Kidney (tissue), 14 donors: Measurements from ENCODE around the gene SLC2A9. TPM values are rescaled to one million over a fixed set of nuclear protein-coding genes. Genes with fewer than 3 reads are reported as not detected.

Experiments used
- DNase-seq, 5 donors: peaks; one replicate each; pipeline ENCODE4 v3.0.0-alpha.2; 2013 to 2020
- FAIRE-seq: peaks from 2 replicates; lab custom pipeline; 2012; peaks lifted over from hg19 to GRCh38; lab: Jason Lieb, UNC
- H3K27ac ChIP-seq, 2 donors: one replicate each; pipeline ENCODE4 v1.7.0; 2013; ENCODE audit warnings: low read depth in 2 of 2, low read length in 2 of 2, inconsistent platforms in 1 of 2
- H3K27me3 ChIP-seq: one replicate; pipeline ENCODE4 v1.7.1; 2013; ENCODE audit warnings: low read length, inconsistent platforms; ENCODE audit not compliant: control insufficient read depth, insufficient read depth
- H3K36me3 ChIP-seq, 3 donors: one replicate each; pipeline versions ENCODE4 v1.7.0 to v1.7.1; 2013; ENCODE audit warnings: low read length in 3 of 3, control low read depth in 1 of 3, inconsistent platforms in 1 of 3; ENCODE audit not compliant: insufficient read depth in 3 of 3, control insufficient read depth in 2 of 3
- H3K4me1 ChIP-seq, 3 donors: one replicate each; pipeline versions ENCODE4 v1.7.0 to v1.7.1; 2013; ENCODE audit warnings: low read length in 3 of 3, inconsistent platforms in 1 of 3, low read depth in 1 of 3; ENCODE audit not compliant: control insufficient read depth in 2 of 3, insufficient read depth in 2 of 3
- H3K4me3 ChIP-seq, 3 donors: one replicate each; pipeline versions ENCODE4 v1.7.0 to v1.8.1; 2013; ENCODE audit warnings: low read length in 3 of 3, control low read depth in 1 of 3, inconsistent platforms in 1 of 3
- H3K9ac ChIP-seq, 3 donors: one replicate each; pipeline versions ENCODE4 v1.7.0 to v1.7.1; 2013; ENCODE audit warnings: low read length in 3 of 3, control low read depth in 1 of 3, inconsistent platforms in 1 of 3
- H3K9me3 ChIP-seq, 3 donors: one replicate each; pipeline versions ENCODE4 v1.7.0 to v1.7.1; 2013; ENCODE audit warnings: low read length in 3 of 3, control low read depth in 1 of 3, inconsistent platforms in 1 of 3; ENCODE audit not compliant: control insufficient read depth in 2 of 3, insufficient read depth in 1 of 3
- CTCF ChIP-seq: IDR thresholded peaks from 3 replicates; pipeline ENCODE4 v1.5.1; 2012; ENCODE audit warnings: mild to moderate bottlenecking, moderate library complexity, borderline replicate concordance; ENCODE audit not compliant: insufficient read depth; ENCODE audit errors: extremely low read depth
- intact Hi-C: fragments of 100-400 bp; cut with DNase I; formaldehyde crosslinking; loops from one replicate; pipeline ENCODE4 v1.11.1; 2022
- polyA plus RNA-seq: library from polyadenylated mRNA; stranded (reverse); fragments of 350-450 nt; fragmentation: Illumina TruSeq; extraction: RNeasy Lipid Tissue Mini Kit (QIAGEN cat#74804); gene quantifications from one replicate; pipeline ENCODE4 v1.2.3, GENCODE V29; 2014; ENCODE audit warnings: low read depth, low replicate concordance; ENCODE audit not compliant: insufficient read depth
- total RNA-seq: library from RNA; stranded (reverse); fragmentation: NEBNext Ultra II Directional; extraction: Animal tissue kit (Norgen Biotek cat#: 25700); gene quantifications from one replicate; pipeline ENCODE4 v1.2.1, GENCODE V29; 2021
- donor health status: control.
- donor health status: control.
- donor health status: control.
- donor health status: control.
- donor health status: control.
- donor health status: DM: yes; HTN: yes; CAD: no.
- donor health status: Normal renal cell carcinoma (clear cell type).

The SLC2A9 gene
- total and polyA plus RNA-seq, 2 donors from 2014 or later, result 41.5 to 47.6 TPM

GRCh38 chr4:9940041-9940440, 81.3 kb downstream of the SLC2A9 start:
- Histone ChIP-seq H3K27me3 (no peaks in the 10 kb centered on the region), H3K36me3 (peaks cover 0 to 25% (median 14%) of the 10 kb centered on the region in 3 donors), H3K9ac (no peak overlapping the region), H3K4me3 (no peak overlapping the region), H3K4me1 (no peaks in the 10 kb centered on the region), H3K9me3 (no peaks in the 10 kb centered on the region), H3K27ac (no peak overlapping the region)
- no peak for DNase-seq
- TF ChIP-seq CTCF, result no peak
- FAIRE-seq, result no peak
- intact Hi-C loops, result no loop called here

GRCh38 chr4:9938933-9939332, 82.4 kb downstream of the SLC2A9 start:
- DNase-seq (no peak), FAIRE-seq (no peak)
- intact Hi-C loops, result no loop called here

DNA sequence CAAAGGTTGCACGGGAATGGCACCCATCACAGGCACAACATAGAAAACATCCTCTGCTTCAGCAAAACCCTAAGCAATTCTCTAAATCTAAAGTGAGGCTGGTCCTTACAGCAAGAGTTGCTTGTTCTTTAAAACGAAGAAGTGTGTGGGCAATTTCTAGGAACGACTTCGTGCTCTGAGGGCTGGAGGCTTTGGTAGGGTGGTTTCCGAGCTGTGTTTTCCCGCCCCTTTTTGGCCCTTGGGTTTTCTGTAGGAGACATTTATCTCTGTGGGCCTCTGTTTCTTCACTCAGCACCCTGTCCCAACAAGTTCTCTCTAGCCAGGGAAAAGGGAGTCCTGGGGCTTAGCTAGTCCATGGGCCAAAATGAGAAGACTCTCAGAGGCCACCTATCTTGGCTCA, 84.2 kb downstream of the SLC2A9 start:
- Histone ChIP-seq H3K27me3 (no peaks in the 10 kb centered on the region), H3K27ac (no peak overlapping the region), H3K36me3 (peaks cover 0 to 25% (median 14%) of the 10 kb centered on the region in 3 donors), H3K4me1 (no peaks in the 10 kb centered on the region), H3K4me3 (no peak overlapping the region), H3K9ac (no peak overlapping the region), H3K9me3 (no peaks in the 10 kb centered on the region)
- no peak for TF ChIP-seq CTCF
- intact Hi-C loops, result no loop called here
- DNase-seq, result peak in 1 of 5 donors; percentile 7
- FAIRE-seq, result no peak

More at GRCh38 chr4:9938933-9939332, 82.4 kb downstream of the SLC2A9 start:
- no peak overlapping the region for H3K9ac ChIP-seq
- H3K36me3 ChIP-seq, result peaks cover 0 to 25% (median 14%) of the 10 kb centered on the region in 3 donors
- no peaks in the 10 kb centered on the region for H3K4me1 ChIP-seq
- no peaks in the 10 kb centered on the region for H3K9me3 ChIP-seq
- H3K27ac ChIP-seq, result no peak overlapping the region
- no peaks in the 10 kb centered on the region for H3K27me3 ChIP-seq
- TF ChIP-seq CTCF, result no peak
- no peak overlapping the region for H3K4me3 ChIP-seq

GRCh38 chr4:9936129-9936644, 85.1 kb downstream of the SLC2A9 start:
- peaks cover 0 to 18% (median 14%) of the 10 kb centered on the region in 3 donors for H3K36me3 ChIP-seq
- intact Hi-C loops, result no loop called here
- no peak overlapping the region for H3K9ac ChIP-seq
- FAIRE-seq (no peak), DNase-seq (no peak)
- no peak for TF ChIP-seq CTCF
- H3K9me3 ChIP-seq, result no peaks in the 10 kb centered on the region
- no peaks in the 10 kb centered on the region for H3K27me3 ChIP-seq
- no peak overlapping the region for H3K4me3 ChIP-seq
- no peaks in the 10 kb centered on the region for H3K4me1 ChIP-seq
- no peak overlapping the region for H3K27ac ChIP-seq
